Tibial nerve (tissue), 3 donors: ENCODE measurements around the gene MIGA1.

Experiments used
- POLR2A ChIP-seq, 2 donors: fragments of 450-650 bp; IDR thresholded peaks; one replicate each; pipeline ENCODE4 v1.6.1; 2017; ENCODE audit warnings: antibody characterized with exemption in 2 of 2, mild to moderate bottlenecking in 2 of 2, moderate library complexity in 2 of 2
- TF ChIP-seq, protein P1 (sequence below), 5 experiments: fragments of 200-600 bp in 3 of 5; fragments of 450-650 bp in 2 of 5; sonication (generic) in 3 of 5; IDR thresholded peaks; one replicate each; pipeline ENCODE4 v1.5.1; 2016 to 2019; ENCODE audit warnings: antibody characterized with exemption in 5 of 5, mild to moderate bottlenecking in 3 of 5, moderate library complexity in 2 of 5

GRCh38 chr1:77828098-77828497 is 48.6 kb downstream of the MIGA1 start:
- no peak for TF ChIP-seq POLR2A (IDR thresholded peaks at IDR 0.05)
- TF ChIP-seq, protein P1, sequence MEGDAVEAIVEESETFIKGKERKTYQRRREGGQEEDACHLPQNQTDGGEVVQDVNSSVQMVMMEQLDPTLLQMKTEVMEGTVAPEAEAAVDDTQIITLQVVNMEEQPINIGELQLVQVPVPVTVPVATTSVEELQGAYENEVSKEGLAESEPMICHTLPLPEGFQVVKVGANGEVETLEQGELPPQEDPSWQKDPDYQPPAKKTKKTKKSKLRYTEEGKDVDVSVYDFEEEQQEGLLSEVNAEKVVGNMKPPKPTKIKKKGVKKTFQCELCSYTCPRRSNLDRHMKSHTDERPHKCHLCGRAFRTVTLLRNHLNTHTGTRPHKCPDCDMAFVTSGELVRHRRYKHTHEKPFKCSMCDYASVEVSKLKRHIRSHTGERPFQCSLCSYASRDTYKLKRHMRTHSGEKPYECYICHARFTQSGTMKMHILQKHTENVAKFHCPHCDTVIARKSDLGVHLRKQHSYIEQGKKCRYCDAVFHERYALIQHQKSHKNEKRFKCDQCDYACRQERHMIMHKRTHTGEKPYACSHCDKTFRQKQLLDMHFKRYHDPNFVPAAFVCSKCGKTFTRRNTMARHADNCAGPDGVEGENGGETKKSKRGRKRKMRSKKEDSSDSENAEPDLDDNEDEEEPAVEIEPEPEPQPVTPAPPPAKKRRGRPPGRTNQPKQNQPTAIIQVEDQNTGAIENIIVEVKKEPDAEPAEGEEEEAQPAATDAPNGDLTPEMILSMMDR (IDR thresholded peaks at IDR 0.05), result no peak
